Gastrocnemius medialis (tissue), 4 donors: ENCODE measurements around the gene KLHDC9. TPM values are rescaled to one million over a fixed set of nuclear protein-coding genes. Genes with fewer than 3 reads are reported as not detected.

Experiments used
- ATAC-seq, 2 donors: fragments of 150-250 bp; one replicate each; pipeline ENCODE4 v1.9.1; 2016
- DNase-seq, 2 donors: peaks; one replicate each; pipeline ENCODE4 v3.0.0-alpha.2; 2019
- H3K27ac ChIP-seq, 4 donors: fragments of 200-600 bp; sonication (generic); 1 replicate in 1 of 4; 2 replicates in 3 of 4; pipeline ENCODE4 v1.5.1; 2016 to 2018; ENCODE audit warnings: mild to moderate bottlenecking in 2 of 4, moderate library complexity in 1 of 4
- H3K27me3 ChIP-seq, 3 donors: fragments of 200-600 bp; sonication (generic) in 2 of 3; 1 replicate in 1 of 3; 2 replicates in 2 of 3; pipeline versions ENCODE4 v1.5.1 to v1.6.0; 2016 to 2019; ENCODE audit warnings: mild to moderate bottlenecking in 1 of 3, moderate library complexity in 1 of 3
- H3K36me3 ChIP-seq, 2 donors: fragments of 200-600 bp; sonication (generic) in 1 of 2; one replicate each; pipeline ENCODE4 v1.5.1; 2017 to 2018
- H3K4me1 ChIP-seq, 2 donors: fragments of 200-600 bp; sonication (generic) in 1 of 2; one replicate each; pipeline ENCODE4 v1.5.1; 2016 to 2017; ENCODE audit warnings: mild to moderate bottlenecking in 2 of 2
- H3K4me3 ChIP-seq, 4 donors: fragments of 200-600 bp; sonication (generic) in 3 of 4; 1 replicate in 1 of 4; 2 replicates in 3 of 4; pipeline ENCODE4 v1.5.1; 2016 to 2019; ENCODE audit warnings: mild to moderate bottlenecking in 2 of 4
- H3K9me3 ChIP-seq, 3 donors: fragments of 200-600 bp; sonication (generic) in 2 of 3; 1 replicate in 1 of 3; 2 replicates in 2 of 3; pipeline ENCODE4 v1.5.1; 2016 to 2019
- POLR2A ChIP-seq, 2 donors: fragments of 450-650 bp; IDR thresholded peaks; one replicate each; pipeline ENCODE4 v1.6.1; 2017; ENCODE audit warnings: antibody characterized with exemption in 2 of 2, mild to moderate bottlenecking in 2 of 2, moderate library complexity in 2 of 2
- in situ Hi-C, 4 donors: fragments of 200-750 bp; cut with MboI; loops; one replicate each; pipeline versions ENCODE4 v1.15.0 to v1.8.0; 2017; ENCODE audit warnings: low sequenced_read_pairs in 4 of 4
- intact Hi-C: fragments of 100-400 bp; cut with DNase I; formaldehyde crosslinking; loops from one replicate; pipeline ENCODE4 v1.15.1; 2023; ENCODE audit warnings: low total_unique reads
- total RNA-seq, 4 donors: library from RNA; depleted of rRNA; stranded (reverse); fragments of >200 nt; gene quantifications; one replicate each; pipeline versions ENCODE4 v1.1.0 to v1.2.3, GENCODE V29; 2016
- TF ChIP-seq, protein P1 (sequence below), 5 experiments: fragments of 450-650 bp in 3 of 5; fragments of 200-600 bp in 2 of 5; sonication (generic) in 2 of 5; IDR thresholded peaks in 4 of 5; conservative IDR thresholded peaks in 1 of 5; 1 replicate in 4 of 5; 2 replicates in 1 of 5; pipeline ENCODE4 v1.5.1; 2016 to 2019; ENCODE audit warnings: antibody characterized with exemption in 5 of 5, mild to moderate bottlenecking in 3 of 5, moderate library complexity in 3 of 5

The KLHDC9 gene
- total RNA-seq, 4 donors from 2014 or later = 0.89 to 2.4 (median 1.3) TPM

DNA sequence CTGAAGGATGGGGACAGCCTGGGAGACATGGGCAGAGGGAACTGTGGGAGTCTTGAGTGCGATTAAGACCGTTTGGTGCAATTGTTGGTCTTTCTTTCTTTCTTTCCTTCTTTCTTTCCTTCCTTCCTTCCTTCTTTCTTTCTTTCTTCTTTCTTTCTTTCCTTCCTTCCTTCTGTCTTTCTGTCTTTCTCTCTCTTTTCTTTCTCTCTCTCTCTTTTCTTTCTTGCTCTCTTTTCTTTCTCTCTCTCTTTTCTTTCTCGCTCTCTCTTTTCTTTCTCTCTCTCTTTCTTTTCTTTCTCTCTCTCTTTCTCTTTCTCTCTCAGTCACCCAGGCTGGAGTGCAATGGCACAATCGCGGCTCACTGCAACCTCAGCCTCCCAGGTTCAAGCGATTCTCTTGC, 2.9 kb upstream of the KLHDC9 start:
- DNase-seq = no peak
- Histone ChIP-seq H3K4me3 (no peak overlapping the region), H3K9me3 (no peaks in the 10 kb centered on the region), H3K27me3 (no peaks in the 10 kb centered on the region), H3K4me1 (peaks cover 5 to 19% of the 10 kb centered on the region in 2 donors), H3K27ac (no peak overlapping the region), H3K36me3 (peaks cover 0 to 5% of the 10 kb centered on the region in 2 donors)
- intact Hi-C loops = loop anchor here (10.0 kb wide), 1 partner anchor 260 kb away; no protein-coding TSS in a partner anchor
- TF ChIP-seq POLR2A (IDR thresholded peaks at IDR 0.05) = no peak
- TF ChIP-seq, protein P1, sequence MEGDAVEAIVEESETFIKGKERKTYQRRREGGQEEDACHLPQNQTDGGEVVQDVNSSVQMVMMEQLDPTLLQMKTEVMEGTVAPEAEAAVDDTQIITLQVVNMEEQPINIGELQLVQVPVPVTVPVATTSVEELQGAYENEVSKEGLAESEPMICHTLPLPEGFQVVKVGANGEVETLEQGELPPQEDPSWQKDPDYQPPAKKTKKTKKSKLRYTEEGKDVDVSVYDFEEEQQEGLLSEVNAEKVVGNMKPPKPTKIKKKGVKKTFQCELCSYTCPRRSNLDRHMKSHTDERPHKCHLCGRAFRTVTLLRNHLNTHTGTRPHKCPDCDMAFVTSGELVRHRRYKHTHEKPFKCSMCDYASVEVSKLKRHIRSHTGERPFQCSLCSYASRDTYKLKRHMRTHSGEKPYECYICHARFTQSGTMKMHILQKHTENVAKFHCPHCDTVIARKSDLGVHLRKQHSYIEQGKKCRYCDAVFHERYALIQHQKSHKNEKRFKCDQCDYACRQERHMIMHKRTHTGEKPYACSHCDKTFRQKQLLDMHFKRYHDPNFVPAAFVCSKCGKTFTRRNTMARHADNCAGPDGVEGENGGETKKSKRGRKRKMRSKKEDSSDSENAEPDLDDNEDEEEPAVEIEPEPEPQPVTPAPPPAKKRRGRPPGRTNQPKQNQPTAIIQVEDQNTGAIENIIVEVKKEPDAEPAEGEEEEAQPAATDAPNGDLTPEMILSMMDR (IDR thresholded peaks at IDR 0.05 in 4 of 5, conservative IDR thresholded peaks at IDR 0.05 in 1 of 5) = no peak
- ATAC-seq = no peak
- in situ Hi-C loops = loop anchor here in 2 of 4 donors (10.0 kb wide), 1 partner anchor 100 kb away; no protein-coding TSS in a partner anchor

DNA sequence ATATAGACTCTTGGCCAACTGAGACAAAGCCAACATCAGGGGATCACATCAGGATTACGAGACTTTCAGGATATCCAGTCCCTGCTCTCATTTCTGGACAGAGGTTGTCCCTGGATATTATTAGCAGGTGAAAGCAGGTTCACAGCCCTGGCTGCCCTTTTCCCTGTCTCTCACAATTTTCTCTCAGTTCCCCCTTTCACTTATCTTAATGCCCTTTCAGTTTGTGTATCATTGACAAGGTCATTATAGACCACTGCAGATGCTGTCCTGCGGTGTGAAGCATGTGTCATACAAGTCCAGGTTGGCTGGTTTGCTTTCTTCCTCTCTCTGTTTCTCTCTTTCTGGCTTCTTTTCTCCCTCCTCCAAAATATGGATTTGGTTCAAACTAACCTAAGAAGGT, 2.1 kb upstream of the KLHDC9 start:
- H3K4me1 ChIP-seq = peaks cover 5 to 19% of the 10 kb centered on the region in 2 donors
- H3K27ac ChIP-seq = peak overlapping the region; percentile 30 to 49 (median 40)
- no peak for ATAC-seq
- DNase-seq = no peak
- H3K4me3 ChIP-seq = no peak overlapping the region
- intact Hi-C loops = loop anchor here (2.0 to 10.0 kb wide), 3 partner anchors 37 to 261 kb away; partner anchors contain the start of genes DEDD and USF1
- H3K36me3 ChIP-seq = peaks cover 0 to 12% of the 10 kb centered on the region in 2 donors
- H3K9me3 ChIP-seq = no peaks in the 10 kb centered on the region
- TF ChIP-seq, protein P1 (IDR thresholded peaks at IDR 0.05 in 4 of 5, conservative IDR thresholded peaks at IDR 0.05 in 1 of 5) = no peak
- TF ChIP-seq POLR2A (IDR thresholded peaks at IDR 0.05) = no peak
- in situ Hi-C loops = loop anchor here in 2 of 4 donors (10.0 kb wide), 1 partner anchor 101 kb away; no protein-coding TSS in a partner anchor
- H3K27me3 ChIP-seq = no peaks in the 10 kb centered on the region

DNA sequence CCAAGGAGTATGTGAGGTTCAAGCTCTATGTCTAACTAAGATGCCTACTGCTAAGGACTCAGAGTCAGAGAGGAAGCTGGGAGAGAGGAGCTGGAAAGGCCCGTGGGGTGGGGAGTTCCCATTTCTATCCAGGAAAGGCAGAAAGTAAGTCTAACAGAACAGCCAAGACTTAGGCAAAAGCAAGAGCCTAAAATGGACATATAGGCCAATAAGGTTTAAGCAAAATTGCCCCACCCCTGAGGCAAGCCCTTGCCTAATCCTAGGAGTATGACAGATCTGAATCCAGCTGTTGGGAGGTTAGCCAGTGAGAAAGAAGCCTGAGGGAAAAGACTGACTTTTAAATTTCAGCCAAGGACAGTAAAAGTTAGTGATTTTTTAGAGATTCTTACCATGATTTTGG, 1.6 kb upstream of the KLHDC9 start:
- H3K4me3 ChIP-seq = no peak overlapping the region
- H3K27me3 ChIP-seq = no peaks in the 10 kb centered on the region
- no peak for TF ChIP-seq POLR2A (IDR thresholded peaks at IDR 0.05)
- TF ChIP-seq, protein P1 (IDR thresholded peaks at IDR 0.05 in 4 of 5, conservative IDR thresholded peaks at IDR 0.05 in 1 of 5) = no peak
- H3K4me1 ChIP-seq = peaks cover 5 to 19% of the 10 kb centered on the region in 2 donors
- intact Hi-C loops = loop anchor here (2.0 to 10.0 kb wide), 3 partner anchors 36 to 262 kb away; partner anchors contain the start of genes DEDD and USF1
- in situ Hi-C loops = loop anchor here in 2 of 4 donors (10.0 kb wide), 1 partner anchor 102 kb away; no protein-coding TSS in a partner anchor
- peak; percentile 50 to 72 for DNase-seq
- H3K9me3 ChIP-seq = no peaks in the 10 kb centered on the region
- peak overlapping the region; percentile 50 to 74 (median 68) for H3K27ac ChIP-seq
- ATAC-seq = peak; percentile 29 to 35
- peaks cover 0 to 17% of the 10 kb centered on the region in 2 donors for H3K36me3 ChIP-seq

DNA sequence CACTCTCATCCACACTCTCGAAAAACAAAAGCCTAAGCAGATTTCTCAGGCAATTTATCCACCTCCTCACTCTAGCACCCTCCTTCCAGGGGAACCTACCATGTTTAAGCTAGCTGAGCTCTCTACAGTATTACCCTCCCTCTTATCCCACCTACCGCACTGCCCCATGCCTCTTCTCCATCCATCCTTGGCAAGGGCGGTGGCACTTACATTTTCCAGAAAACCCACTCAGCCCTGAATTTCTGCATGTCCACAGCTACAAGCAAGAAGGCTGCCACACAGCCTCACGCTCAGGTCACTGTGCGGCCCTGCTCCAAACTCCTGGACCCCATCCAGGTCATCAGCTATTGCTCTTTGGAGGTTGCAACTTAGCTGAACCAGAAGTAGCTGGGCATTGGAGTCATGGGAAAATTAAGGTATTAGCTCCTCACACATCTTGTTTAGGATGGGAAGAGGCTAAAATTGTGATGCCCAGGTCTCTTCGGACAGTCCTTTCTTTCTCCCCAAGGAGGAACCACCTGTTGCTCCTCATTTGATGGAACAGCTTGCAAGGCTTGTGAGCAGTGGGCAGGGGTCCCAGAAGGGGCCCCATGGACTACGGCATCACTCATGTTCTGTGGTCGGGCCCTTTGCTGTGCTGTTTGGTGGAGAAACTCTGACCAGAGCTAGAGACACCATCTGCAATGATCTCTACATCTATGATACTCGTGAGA, 1.1 kb downstream of the KLHDC9 start:
- no peak for ATAC-seq
- in situ Hi-C loops = loop anchor here in 2 of 4 donors (10.0 kb wide), 1 partner anchor 104 kb away; no protein-coding TSS in a partner anchor

More for the DNA sequence above, 1.1 kb downstream of the KLHDC9 start:
- Histone ChIP-seq H3K36me3 (peaks cover 0 to 28% of the 10 kb centered on the region in 2 donors), H3K4me3 (peak overlapping the region in 2 of 4 donors; percentile 67 to 80), H3K27me3 (no peaks in the 10 kb centered on the region), H3K27ac (no peak overlapping the region), H3K4me1 (peaks cover 5 to 19% of the 10 kb centered on the region in 2 donors), H3K9me3 (no peaks in the 10 kb centered on the region)
- intact Hi-C loops = loop anchor here (10.0 kb wide), 1 partner anchor 264 kb away; no protein-coding TSS in a partner anchor
- TF ChIP-seq POLR2A (IDR thresholded peaks at IDR 0.05) = no peak
- TF ChIP-seq, protein P1 (IDR thresholded peaks at IDR 0.05 in 4 of 5, conservative IDR thresholded peaks at IDR 0.05 in 1 of 5) = no peak
- no peak for DNase-seq
